AML-193 (cell line): ENCODE results near the gene CIAO2B.
"Not testable (repeated sequence)": the region's sequence is repeated elsewhere in the genome, so short reads cannot be mapped to it uniquely, and the experiment has no call there.

ENCODE experiments used
- DNase-seq, 2 experiments: peaks; one replicate each; lab custom pipeline; 2025; lab: John Stamatoyannopoulos, UW

The CIAO2B gene

GRCh38 chr16:66903544-66904427, 30.4 kb downstream of the CIAO2B start:
- no peak for DNase-seq

DNA sequence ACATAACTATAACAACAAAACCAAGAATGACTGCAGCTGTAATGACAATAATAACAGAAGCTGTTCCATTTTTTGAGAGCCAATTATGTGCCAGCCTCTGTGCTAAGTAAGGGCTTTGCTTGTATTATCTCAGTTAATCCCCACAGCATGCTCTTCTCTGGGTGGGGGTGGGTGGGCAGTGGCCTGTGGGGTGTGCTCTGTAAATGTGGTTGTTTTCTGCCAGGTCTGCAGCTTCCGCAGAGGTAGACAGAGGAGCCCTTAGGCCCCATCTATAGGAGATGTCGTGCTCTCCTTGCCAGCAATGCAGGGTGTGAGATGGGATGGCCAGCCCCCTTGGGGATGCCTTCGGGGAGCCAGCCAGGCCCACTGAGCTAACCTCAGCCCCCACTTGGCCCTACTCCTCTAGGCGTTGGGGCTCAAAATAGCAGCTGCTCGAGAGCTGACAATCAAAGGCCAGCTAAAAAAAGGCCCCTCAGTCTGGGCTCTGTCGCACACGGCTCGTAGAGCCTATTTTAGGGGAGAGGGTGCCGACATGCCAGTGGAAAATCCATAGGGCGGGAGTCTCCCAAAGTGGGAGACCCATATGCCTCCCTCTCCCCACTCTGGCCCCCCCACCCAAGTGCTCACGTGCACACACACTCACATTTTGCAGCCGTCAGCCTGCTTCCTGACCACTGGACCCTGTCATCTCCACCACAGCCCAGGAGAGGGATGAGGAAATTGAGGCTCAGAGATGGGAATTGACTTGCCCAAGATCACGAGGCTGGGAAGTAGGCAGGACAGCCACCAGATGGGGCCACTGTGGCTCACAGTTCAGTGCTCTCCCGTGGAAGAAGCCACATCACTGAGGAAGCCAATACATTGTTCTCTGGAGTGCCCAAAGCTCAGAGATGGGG, 31.3 kb downstream of the CIAO2B start:
- no peak for DNase-seq

DNA sequence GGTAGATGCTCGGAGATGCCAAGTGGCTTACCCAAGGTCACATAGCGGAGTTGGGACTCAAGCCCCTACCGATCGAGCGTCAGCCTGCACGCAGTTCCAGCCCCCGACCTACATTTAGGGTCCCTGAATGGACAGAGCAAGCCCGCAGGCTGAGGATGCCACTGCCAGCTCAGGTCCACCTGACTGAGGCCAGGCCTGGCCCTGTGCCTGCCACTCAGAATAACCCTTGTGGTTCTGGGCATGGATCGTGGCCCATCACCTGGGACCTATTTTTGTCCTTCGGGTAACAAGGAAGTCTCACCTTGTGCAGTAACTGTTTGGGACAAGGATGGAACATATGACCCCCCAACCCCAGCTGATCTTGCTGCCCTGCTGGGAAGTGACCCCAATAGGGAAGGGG, 32.6 kb downstream of the CIAO2B start:
- DNase-seq: no peak

DNA sequence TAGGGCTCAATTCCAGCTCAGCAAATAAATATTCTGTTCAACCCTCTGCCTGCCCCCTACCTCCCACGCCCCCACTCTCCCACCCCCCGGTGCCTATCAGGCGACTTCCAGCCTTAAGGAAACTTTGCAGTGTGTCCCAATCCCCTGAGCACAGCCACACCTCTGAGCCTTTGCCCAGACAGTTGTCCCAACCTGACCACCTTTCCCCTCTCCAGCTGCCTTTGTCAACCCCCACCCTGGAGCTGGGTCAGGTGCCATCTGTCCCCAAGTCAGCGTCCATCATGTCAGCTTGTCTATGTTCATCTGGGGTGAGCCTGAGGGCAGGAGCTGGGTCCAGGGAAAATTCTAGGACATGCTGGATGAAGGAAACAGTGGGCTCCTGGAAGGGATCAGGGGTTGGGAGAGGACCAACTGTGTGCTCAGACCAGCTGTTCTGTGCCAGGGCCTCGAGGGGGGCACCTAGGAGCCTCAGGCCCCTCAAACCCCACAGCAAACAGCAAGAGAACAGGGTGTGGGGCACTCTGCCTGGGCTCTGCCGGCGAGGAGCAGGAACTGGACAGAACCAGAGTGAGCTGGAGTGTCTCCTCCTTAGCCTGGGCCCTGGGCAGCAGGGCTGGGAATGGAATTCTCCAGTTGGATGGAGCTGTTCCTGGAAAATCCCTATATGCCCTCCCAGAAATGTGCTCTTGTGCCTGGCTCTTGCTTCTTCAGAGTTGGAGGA, 33.3 kb downstream of the CIAO2B start:
- no peak for DNase-seq

- no peak for DNase-seq
Measured at GRCh38 chr16:66899945-66900710, 34.1 kb downstream of the CIAO2B start.

GRCh38 chr16:66899310-66899944, 34.8 kb downstream of the CIAO2B start:
- DNase-seq: peak in 1 of 2 experiments; percentile 8

GRCh38 chr16:66898933-66899309, 35.3 kb downstream of the CIAO2B start:
- no peak for DNase-seq

GRCh38 chr16:66898207-66898606, 36.0 kb downstream of the CIAO2B start:
- DNase-seq: no peak

- DNase-seq: not testable (repeated sequence)
Measured at GRCh38 chr16:66896682-66897081, 37.5 kb downstream of the CIAO2B start.

GRCh38 chr16:66895999-66896398, 38.2 kb downstream of the CIAO2B start:
- DNase-seq: no peak

- no peak for DNase-seq
Measured at GRCh38 chr16:66895689-66895979, 38.6 kb downstream of the CIAO2B start.

DNA sequence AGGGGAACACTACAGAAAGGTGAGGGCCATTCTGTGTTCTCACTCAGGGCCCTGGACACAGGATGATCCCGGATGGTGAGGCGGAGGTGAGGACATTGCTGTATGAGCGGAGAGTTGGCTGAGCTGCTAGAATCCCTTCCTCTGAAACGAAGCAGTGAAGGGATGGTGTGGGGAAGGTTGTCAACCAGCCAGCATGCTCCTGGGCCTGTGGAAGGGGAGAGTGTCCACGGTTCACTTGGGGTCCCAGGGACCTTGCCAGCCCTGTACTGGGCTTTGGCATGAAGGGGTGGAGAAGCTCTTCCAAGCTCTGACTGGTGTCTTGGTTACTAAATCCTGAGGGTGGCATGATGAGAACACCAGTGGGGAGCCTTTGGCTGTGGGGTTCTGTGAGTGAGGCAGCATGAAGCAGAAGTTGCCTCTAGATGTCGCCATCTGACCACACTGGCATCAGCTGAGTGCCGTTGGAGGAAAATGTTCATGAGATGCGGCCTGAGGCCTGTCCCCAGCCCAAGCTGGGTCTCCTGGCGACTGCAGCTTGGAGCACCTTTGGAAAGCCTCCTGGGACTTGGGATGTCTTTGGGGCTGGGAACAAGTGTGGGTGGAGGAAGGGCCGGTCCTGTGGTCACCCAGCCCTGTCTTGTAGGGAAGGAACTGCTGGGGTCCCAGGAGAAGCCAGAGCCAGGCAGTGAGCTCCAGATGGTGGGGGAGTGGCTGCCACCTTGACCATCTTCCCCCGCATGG, 39.1 kb downstream of the CIAO2B start:
- DNase-seq: peak; percentile 64 to 74

DNA sequence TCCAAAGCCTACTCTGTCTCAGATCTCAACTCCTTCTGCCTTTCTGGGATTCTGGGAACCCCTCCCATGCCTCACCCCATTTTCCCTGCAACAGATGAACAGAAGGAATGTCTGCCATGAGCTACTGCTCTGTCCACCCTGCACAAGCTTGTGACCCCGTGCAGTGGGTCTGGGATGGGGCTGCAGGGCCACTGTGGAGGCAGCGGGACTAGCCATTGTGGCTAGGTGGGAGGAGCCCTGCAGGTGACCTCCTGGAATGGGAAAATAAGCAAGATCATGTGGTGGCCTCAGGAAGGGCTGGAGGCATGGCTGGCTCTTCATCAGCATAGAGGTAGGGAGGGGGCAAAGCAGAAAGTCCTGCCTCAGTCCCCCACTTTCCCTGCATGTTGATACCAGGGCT, 40.1 kb downstream of the CIAO2B start:
- no peak for DNase-seq

DNA sequence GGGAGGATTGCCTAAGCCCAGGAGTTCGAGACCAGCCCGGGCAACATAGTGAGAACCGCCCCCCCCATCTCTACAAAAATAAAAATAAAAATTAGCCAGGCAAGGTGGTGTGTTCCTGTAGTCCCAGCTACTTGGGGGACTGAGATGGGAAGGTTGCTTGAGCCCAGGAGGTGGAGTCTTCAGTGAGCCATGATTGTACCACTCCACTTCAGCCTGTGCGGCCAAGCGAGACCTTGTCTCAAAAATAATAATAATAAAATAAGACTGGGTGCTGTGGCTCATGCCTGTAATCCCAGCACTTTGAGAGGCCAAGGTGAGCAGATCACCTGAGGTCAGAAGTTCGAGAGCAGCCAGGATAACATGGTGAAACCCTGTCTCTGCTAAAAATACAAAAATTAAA, 42.4 kb downstream of the CIAO2B start:
- DNase-seq: no peak

GRCh38 chr16:66891360-66891759, 42.8 kb downstream of the CIAO2B start:
- no peak for DNase-seq

GRCh38 chr16:66890799-66891198, 43.4 kb downstream of the CIAO2B start:
- no peak for DNase-seq

- no peak for DNase-seq
Measured at GRCh38 chr16:66889622-66890021, 44.6 kb downstream of the CIAO2B start.

DNA sequence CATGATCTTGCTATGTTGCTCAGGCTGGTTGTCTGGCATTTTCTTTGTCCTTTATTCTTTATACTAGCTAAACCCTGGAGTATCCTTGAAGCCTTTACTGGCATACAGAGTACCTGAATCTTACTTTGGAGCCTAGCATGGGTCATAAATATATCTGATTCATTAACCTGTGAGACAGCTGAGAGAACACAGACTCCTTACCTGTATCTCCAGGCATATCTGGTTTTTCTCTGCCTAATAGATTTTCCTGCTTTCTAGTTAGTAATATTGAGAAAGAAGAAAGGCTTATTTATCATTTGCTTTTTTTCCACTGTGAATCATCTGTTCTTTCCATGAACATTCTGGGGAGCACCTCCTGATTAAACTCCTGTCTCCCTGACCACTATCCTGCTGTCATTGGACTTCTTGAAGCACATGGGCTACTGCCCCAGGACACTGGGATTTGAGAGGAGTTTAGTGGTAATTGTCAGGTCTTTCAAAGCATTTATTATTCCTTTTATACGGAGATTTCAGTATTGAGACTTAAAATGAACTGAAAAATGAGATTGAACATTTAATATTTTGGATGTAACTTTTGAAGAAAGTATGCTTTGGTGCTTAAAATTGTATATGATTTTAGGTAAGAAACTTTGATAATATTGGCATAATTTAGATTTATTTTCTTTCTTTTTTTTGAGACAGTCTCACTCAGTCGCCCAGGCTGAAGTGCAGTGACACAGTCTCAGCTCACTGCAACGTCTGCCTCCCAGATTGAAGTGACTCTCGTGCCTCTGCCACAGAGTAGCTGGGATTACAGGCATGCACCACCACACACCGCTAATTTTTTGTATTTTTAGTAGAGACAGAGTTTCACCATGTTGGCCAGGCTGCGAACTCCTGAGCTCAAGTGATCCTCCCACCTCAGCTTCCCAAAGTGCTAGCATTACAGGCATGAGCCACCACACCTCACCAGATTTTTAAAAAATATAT, 45.3 kb downstream of the CIAO2B start:
- no peak for DNase-seq

GRCh38 chr16:66886914-66887313, 47.3 kb downstream of the CIAO2B start:
- DNase-seq: no peak
